Tibial nerve (tissue), 3 donors: ENCODE data around the gene RUNX3.

Experiments used
- POLR2A ChIP-seq, 2 donors: fragments of 450-650 bp; IDR thresholded peaks; one replicate each; pipeline ENCODE4 v1.6.1; 2017; ENCODE audit warnings: antibody characterized with exemption in 2 of 2, mild to moderate bottlenecking in 2 of 2, moderate library complexity in 2 of 2
- TF ChIP-seq, protein P1 (sequence below), 5 experiments: fragments of 200-600 bp in 3 of 5; fragments of 450-650 bp in 2 of 5; sonication (generic) in 3 of 5; IDR thresholded peaks; one replicate each; pipeline ENCODE4 v1.5.1; 2016 to 2019; ENCODE audit warnings: antibody characterized with exemption in 5 of 5, mild to moderate bottlenecking in 3 of 5, moderate library complexity in 2 of 5

DNA sequence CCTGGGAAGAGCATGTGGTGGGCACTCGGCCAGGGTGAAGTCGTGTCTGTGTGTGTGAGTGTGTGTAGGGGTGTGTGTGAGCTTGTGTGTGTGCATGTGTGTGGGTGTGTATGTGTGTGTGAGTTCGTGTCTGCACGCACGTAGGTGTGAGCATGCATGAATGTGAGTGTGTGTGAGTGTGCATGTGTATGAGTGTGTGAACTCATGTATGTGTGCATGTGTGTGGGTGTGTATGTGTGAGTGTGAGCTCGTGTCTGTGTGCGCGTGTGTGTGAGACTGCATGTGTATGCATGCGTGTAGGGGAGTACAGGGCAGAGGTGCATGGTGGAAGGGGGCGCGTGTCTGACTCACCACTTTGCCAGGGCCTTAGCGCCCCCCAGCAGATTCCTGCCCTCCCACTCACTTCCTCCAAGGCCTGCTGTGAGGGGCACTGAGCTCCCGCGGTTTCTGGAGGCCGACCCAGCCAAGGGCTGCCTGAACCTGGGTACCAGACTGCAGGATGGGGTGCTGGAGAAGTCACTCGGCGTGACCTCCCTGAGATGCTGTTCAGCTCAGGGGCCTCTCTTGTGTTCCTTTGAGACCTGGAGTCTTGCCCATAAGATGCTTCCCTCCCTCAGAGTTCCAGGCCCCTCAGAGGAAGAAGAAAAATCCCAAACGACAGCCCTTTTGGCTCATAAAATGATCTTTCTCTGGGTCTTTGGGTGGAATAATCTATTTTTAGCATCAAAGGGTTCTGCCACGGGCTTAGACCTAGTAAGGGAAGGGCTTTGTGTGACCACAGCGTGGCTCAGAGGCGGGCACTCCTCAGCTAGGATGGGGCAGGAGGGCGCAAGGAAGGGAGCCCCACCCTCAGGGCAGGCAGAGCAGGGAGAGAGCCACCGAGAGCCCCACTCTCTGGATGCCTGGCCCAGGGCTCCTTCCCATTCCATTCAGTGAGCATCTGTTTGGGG is 41.1 kb upstream of the RUNX3 start:
- TF ChIP-seq, protein P1, sequence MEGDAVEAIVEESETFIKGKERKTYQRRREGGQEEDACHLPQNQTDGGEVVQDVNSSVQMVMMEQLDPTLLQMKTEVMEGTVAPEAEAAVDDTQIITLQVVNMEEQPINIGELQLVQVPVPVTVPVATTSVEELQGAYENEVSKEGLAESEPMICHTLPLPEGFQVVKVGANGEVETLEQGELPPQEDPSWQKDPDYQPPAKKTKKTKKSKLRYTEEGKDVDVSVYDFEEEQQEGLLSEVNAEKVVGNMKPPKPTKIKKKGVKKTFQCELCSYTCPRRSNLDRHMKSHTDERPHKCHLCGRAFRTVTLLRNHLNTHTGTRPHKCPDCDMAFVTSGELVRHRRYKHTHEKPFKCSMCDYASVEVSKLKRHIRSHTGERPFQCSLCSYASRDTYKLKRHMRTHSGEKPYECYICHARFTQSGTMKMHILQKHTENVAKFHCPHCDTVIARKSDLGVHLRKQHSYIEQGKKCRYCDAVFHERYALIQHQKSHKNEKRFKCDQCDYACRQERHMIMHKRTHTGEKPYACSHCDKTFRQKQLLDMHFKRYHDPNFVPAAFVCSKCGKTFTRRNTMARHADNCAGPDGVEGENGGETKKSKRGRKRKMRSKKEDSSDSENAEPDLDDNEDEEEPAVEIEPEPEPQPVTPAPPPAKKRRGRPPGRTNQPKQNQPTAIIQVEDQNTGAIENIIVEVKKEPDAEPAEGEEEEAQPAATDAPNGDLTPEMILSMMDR (IDR thresholded peaks at IDR 0.05), result no peak
- TF ChIP-seq POLR2A (IDR thresholded peaks at IDR 0.05), result no peak
